KMS-11 (cell line): ENCODE data around the gene SH3GL3.

Source experiments
- H2AFZ ChIP-seq: fragments of 200-600 bp; sonication (generic); 2 replicates; pipeline ENCODE4 v1.6.1; 2016; ENCODE audit warnings: antibody characterized with exemption, mixed run types, low read depth
- H3K27ac ChIP-seq: fragments of 200-600 bp; sonication (generic); 2 replicates; pipeline ENCODE4 v1.6.1; 2016; ENCODE audit warnings: mild to moderate bottlenecking, mixed run types
- H3K27me3 ChIP-seq: fragments of 200-600 bp; sonication (generic); 2 replicates; pipeline ENCODE4 v1.6.1; 2017; ENCODE audit warnings: mild to moderate bottlenecking, low read depth, mixed run types, moderate library complexity; ENCODE audit not compliant: insufficient read depth
- H3K36me3 ChIP-seq: fragments of 200-600 bp; sonication (generic); 2 replicates; pipeline ENCODE4 v1.6.1; 2017; ENCODE audit warnings: mild to moderate bottlenecking, mixed run types; ENCODE audit not compliant: insufficient read depth
- H3K4me1 ChIP-seq: fragments of 200-600 bp; sonication (generic); 2 replicates; pipeline ENCODE4 v1.6.1; 2016; ENCODE audit warnings: mild to moderate bottlenecking, low read depth, mixed run types; ENCODE audit not compliant: poor library complexity, severe bottlenecking
- H3K4me2 ChIP-seq: fragments of 200-600 bp; sonication (generic); 2 replicates; pipeline ENCODE4 v1.7.0; 2016; ENCODE audit warnings: mild to moderate bottlenecking, mixed run types
- H3K4me3 ChIP-seq: fragments of 200-600 bp; sonication (generic); IDR thresholded peaks from 2 replicates; pipeline ENCODE4 v1.6.1; 2017; ENCODE audit warnings: low read depth, low read length, mixed read lengths; ENCODE audit not compliant: insufficient read depth
- H3K79me2 ChIP-seq: fragments of 200-600 bp; sonication (generic); 2 replicates; pipeline ENCODE4 v1.6.1; 2016; ENCODE audit warnings: low read depth, mixed run types; ENCODE audit not compliant: insufficient read depth
- H3K9ac ChIP-seq: fragments of 200-600 bp; sonication (generic); 2 replicates; pipeline ENCODE4 v1.6.1; 2016; ENCODE audit warnings: mild to moderate bottlenecking, mixed run types
- H4K20me1 ChIP-seq: fragments of 200-600 bp; sonication (generic); 2 replicates; pipeline ENCODE4 v1.6.1; 2016; ENCODE audit warnings: mild to moderate bottlenecking, mixed run types; ENCODE audit not compliant: insufficient read depth
- CTCF ChIP-seq: fragments of 200-600 bp; sonication (generic); conservative IDR thresholded peaks from 2 replicates; pipeline ENCODE4 v1.6.1; 2017; ENCODE audit warnings: low read depth, mild to moderate bottlenecking, antibody characterized with exemption, low read length, moderate library complexity, mixed read lengths

The SH3GL3 gene

GRCh38 chr15:83477808-83478537 is 30.8 kb downstream of the SH3GL3 start:
- Histone ChIP-seq H3K4me2 (no peak overlapping the region), H3K4me3 (no peak overlapping the region), H3K36me3 (no peaks in the 10 kb centered on the region), H3K4me1 (no peaks in the 10 kb centered on the region), H4K20me1 (no peaks in the 10 kb centered on the region), H3K27ac (no peak overlapping the region), H2AFZ (no peak overlapping the region), H3K27me3 (no peaks in the 10 kb centered on the region), H3K79me2 (no peaks in the 10 kb centered on the region), H3K9ac (no peak overlapping the region)
- TF ChIP-seq CTCF = no peak

- Histone ChIP-seq H3K36me3 (no peaks in the 10 kb centered on the region), H3K4me2 (no peak overlapping the region), H3K4me1 (no peaks in the 10 kb centered on the region), H3K27ac (no peak overlapping the region), H4K20me1 (no peaks in the 10 kb centered on the region), H3K4me3 (no peak overlapping the region), H3K9ac (no peak overlapping the region), H2AFZ (no peak overlapping the region), H3K79me2 (no peaks in the 10 kb centered on the region), H3K27me3 (no peaks in the 10 kb centered on the region)
- no peak for TF ChIP-seq CTCF
Measured at GRCh38 chr15:83483612-83484011, 36.5 kb downstream of the SH3GL3 start.

GRCh38 chr15:83484636-83485035 is 37.5 kb downstream of the SH3GL3 start:
- Histone ChIP-seq H3K36me3 (no peaks in the 10 kb centered on the region), H2AFZ (no peak overlapping the region), H3K27ac (no peak overlapping the region), H4K20me1 (no peaks in the 10 kb centered on the region), H3K4me1 (no peaks in the 10 kb centered on the region), H3K9ac (no peak overlapping the region), H3K4me2 (no peak overlapping the region), H3K4me3 (no peak overlapping the region), H3K27me3 (no peaks in the 10 kb centered on the region), H3K79me2 (no peaks in the 10 kb centered on the region)
- TF ChIP-seq CTCF = no peak

GRCh38 chr15:83486363-83486762 is 39.2 kb downstream of the SH3GL3 start:
- Histone ChIP-seq H3K27me3 (no peaks in the 10 kb centered on the region), H3K79me2 (no peaks in the 10 kb centered on the region), H4K20me1 (no peaks in the 10 kb centered on the region), H3K4me2 (no peak overlapping the region), H3K4me3 (no peak overlapping the region), H3K9ac (no peak overlapping the region), H3K4me1 (no peaks in the 10 kb centered on the region), H2AFZ (no peak overlapping the region), H3K36me3 (no peaks in the 10 kb centered on the region), H3K27ac (no peak overlapping the region)
- TF ChIP-seq CTCF = no peak
